PFSK-1 (cell line): Measurements from ENCODE around the gene NEBL.

ENCODE experiments used
- POLR2AphosphoS5 ChIP-seq: IDR thresholded peaks from 2 replicates; pipeline ENCODE4 v1.6.1; 2012; ENCODE audit warnings: low read depth, mild to moderate bottlenecking, control low read depth, low read length, moderate library complexity
- REST ChIP-seq, 2 experiments: IDR thresholded peaks; 2 replicates each; pipeline versions ENCODE4 v1.6.1 to v1.8.0; 2011 to 2012; ENCODE audit warnings: low read depth in 2 of 2, low read length in 2 of 2, control low read depth in 1 of 2, inconsistent platforms in 1 of 2, mild to moderate bottlenecking in 1 of 2, moderate library complexity in 1 of 2; ENCODE audit not compliant: insufficient read depth in 1 of 2
- SIN3A ChIP-seq: IDR thresholded peaks from 2 replicates; pipeline ENCODE4 v1.6.1; 2012; ENCODE audit warnings: mild to moderate bottlenecking, low read length, moderate library complexity, borderline replicate concordance; ENCODE audit not compliant: insufficient read depth

- TF ChIP-seq POLR2AphosphoS5 (no peak), REST (IDR thresholded peaks at IDR 0.05; ENCODE audit: insufficient read depth in 1 of 2, low read depth in 2 of 2, low read length in 2 of 2) (no peak), SIN3A (no peak)
Observed at GRCh38 chr10:20740120-20740519, 157.0 kb downstream of the NEBL start.
